ENCODE results near the gene SNX20. TPM values are rescaled to one million over a fixed set of nuclear protein-coding genes. Genes with fewer than 3 reads are reported as not detected.

The SNX20 gene
- total and polyA plus RNA-seq, 2 of the 13 experiments (the other 11 are each of a cell fraction or from before 2014, with no cell fraction given) = not detected

DNA sequence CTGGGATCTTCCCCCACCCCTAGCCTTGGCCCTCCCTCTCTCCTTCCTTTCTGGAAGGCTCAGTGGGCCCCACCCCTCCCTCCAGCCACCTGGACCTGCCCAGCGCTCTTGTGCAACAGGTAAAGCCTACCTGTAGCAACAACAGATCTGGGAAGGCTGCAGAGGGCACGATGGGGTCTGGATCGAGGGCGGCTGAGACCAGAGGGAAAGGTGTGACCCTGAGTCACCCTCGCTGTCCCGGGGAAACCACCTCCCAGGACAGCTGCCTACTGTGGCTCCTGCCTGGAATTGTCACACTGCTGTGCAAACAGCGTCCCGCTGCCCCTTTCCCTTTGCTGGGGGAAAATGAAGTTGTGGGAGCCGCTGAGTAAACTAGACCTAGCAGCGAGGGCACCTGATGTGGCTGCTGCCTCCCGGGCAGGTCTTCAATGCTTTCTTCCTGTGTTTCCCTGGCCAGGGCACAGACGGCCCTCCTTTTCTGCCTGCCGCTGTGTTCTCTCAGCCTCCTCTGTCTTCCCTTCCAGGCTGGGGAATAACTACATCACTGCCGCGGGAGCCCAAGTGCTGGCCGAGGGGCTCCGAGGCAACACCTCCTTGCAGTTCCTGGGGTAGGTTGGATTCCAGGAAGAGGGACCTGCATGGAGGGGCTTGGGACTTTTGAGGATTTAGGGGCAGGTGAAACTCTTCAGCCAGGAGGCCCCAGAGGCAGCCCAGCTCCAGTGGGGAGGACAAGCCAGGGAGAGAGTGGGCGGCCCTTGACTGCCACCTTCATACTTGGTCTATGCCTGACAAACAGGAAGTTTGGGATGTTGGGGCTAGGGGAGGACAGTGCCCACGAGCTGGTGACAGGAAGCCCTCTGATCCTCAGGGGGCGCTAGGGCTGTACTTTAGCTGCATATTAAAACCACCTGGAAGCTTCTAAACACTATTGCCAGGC, 38.6 kb upstream of the SNX20 start (continued):
- TF ChIP-seq, protein P1, sequence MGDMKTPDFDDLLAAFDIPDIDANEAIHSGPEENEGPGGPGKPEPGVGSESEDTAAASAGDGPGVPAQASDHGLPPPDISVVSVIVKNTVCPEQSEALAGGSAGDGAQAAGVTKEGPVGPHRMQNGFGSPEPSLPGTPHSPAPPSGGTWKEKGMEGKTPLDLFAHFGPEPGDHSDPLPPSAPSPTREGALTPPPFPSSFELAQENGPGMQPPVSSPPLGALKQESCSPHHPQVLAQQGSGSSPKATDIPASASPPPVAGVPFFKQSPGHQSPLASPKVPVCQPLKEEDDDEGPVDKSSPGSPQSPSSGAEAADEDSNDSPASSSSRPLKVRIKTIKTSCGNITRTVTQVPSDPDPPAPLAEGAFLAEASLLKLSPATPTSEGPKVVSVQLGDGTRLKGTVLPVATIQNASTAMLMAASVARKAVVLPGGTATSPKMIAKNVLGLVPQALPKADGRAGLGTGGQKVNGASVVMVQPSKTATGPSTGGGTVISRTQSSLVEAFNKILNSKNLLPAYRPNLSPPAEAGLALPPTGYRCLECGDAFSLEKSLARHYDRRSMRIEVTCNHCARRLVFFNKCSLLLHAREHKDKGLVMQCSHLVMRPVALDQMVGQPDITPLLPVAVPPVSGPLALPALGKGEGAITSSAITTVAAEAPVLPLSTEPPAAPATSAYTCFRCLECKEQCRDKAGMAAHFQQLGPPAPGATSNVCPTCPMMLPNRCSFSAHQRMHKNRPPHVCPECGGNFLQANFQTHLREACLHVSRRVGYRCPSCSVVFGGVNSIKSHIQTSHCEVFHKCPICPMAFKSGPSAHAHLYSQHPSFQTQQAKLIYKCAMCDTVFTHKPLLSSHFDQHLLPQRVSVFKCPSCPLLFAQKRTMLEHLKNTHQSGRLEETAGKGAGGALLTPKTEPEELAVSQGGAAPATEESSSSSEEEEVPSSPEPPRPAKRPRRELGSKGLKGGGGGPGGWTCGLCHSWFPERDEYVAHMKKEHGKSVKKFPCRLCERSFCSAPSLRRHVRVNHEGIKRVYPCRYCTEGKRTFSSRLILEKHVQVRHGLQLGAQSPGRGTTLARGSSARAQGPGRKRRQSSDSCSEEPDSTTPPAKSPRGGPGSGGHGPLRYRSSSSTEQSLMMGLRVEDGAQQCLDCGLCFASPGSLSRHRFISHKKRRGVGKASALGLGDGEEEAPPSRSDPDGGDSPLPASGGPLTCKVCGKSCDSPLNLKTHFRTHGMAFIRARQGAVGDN (CRISPR knock-in tag; IDR thresholded peaks at IDR 0.05) = peak; percentile 76
- TF ChIP-seq HMG20A (CRISPR knock-in tag; IDR thresholded peaks at IDR 0.05; ENCODE audit: borderline replicate concordance) (peak; percentile 26; the same call in 1 of the 2 replicates), POGZ (CRISPR knock-in tag; IDR thresholded peaks at IDR 0.05) (peak; percentile 68; the same call in 1 of the 2 replicates), ZNF331 (CRISPR knock-in tag; IDR thresholded peaks at IDR 0.05) (peak; percentile 31; the same call in 1 of the 2 replicates), ZNF121 (CRISPR knock-in tag; IDR thresholded peaks at IDR 0.05) (peak; percentile 35; the same call in 1 of the 2 replicates), HNRNPL (IDR thresholded peaks at IDR 0.05; ENCODE audit: low read depth, low read length) (peak; percentile 61; the same call in 1 of the 2 replicates), MYC (CRISPR knock-in tag; IDR thresholded peaks at IDR 0.05; ENCODE audit: borderline replicate concordance) (peak; percentile 45; the same call in 1 of the 2 replicates), ARHGAP35 (CRISPR knock-in tag; IDR thresholded peaks at IDR 0.05; ENCODE audit: borderline replicate concordance) (no peak), MEIS2 (CRISPR knock-in tag; IDR thresholded peaks at IDR 0.05) (no peak; the same call in 1 of the 2 replicates), ZNF30 (CRISPR knock-in tag; IDR thresholded peaks at IDR 0.05) (no peak)
- TF ChIP-seq, protein P2, sequence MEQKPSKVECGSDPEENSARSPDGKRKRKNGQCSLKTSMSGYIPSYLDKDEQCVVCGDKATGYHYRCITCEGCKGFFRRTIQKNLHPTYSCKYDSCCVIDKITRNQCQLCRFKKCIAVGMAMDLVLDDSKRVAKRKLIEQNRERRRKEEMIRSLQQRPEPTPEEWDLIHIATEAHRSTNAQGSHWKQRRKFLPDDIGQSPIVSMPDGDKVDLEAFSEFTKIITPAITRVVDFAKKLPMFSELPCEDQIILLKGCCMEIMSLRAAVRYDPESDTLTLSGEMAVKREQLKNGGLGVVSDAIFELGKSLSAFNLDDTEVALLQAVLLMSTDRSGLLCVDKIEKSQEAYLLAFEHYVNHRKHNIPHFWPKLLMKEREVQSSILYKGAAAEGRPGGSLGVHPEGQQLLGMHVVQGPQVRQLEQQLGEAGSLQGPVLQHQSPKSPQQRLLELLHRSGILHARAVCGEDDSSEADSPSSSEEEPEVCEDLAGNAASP (CRISPR knock-in tag; IDR thresholded peaks at IDR 0.05; ENCODE audit: borderline replicate concordance) = peak; percentile 80; the same call in 1 of the 2 replicates
- TF ChIP-seq, protein P3, sequence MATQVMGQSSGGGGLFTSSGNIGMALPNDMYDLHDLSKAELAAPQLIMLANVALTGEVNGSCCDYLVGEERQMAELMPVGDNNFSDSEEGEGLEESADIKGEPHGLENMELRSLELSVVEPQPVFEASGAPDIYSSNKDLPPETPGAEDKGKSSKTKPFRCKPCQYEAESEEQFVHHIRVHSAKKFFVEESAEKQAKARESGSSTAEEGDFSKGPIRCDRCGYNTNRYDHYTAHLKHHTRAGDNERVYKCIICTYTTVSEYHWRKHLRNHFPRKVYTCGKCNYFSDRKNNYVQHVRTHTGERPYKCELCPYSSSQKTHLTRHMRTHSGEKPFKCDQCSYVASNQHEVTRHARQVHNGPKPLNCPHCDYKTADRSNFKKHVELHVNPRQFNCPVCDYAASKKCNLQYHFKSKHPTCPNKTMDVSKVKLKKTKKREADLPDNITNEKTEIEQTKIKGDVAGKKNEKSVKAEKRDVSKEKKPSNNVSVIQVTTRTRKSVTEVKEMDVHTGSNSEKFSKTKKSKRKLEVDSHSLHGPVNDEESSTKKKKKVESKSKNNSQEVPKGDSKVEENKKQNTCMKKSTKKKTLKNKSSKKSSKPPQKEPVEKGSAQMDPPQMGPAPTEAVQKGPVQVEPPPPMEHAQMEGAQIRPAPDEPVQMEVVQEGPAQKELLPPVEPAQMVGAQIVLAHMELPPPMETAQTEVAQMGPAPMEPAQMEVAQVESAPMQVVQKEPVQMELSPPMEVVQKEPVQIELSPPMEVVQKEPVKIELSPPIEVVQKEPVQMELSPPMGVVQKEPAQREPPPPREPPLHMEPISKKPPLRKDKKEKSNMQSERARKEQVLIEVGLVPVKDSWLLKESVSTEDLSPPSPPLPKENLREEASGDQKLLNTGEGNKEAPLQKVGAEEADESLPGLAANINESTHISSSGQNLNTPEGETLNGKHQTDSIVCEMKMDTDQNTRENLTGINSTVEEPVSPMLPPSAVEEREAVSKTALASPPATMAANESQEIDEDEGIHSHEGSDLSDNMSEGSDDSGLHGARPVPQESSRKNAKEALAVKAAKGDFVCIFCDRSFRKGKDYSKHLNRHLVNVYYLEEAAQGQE (IDR thresholded peaks at IDR 0.05; ENCODE audit: borderline replicate concordance in 1 of 2, low read depth in 1 of 2, low read length in 2 of 2) = no peak
- TF ChIP-seq, protein P4, sequence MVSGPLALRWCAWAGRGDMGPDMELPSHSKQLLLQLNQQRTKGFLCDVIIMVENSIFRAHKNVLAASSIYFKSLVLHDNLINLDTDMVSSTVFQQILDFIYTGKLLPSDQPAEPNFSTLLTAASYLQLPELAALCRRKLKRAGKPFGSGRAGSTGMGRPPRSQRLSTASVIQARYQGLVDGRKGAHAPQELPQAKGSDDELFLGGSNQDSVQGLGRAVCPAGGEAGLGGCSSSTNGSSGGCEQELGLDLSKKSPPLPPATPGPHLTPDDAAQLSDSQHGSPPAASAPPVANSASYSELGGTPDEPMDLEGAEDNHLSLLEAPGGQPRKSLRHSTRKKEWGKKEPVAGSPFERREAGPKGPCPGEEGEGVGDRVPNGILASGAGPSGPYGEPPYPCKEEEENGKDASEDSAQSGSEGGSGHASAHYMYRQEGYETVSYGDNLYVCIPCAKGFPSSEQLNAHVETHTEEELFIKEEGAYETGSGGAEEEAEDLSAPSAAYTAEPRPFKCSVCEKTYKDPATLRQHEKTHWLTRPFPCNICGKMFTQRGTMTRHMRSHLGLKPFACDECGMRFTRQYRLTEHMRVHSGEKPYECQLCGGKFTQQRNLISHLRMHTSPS (CRISPR knock-in tag; IDR thresholded peaks at IDR 0.05; ENCODE audit: low read depth) = peak; percentile 69
- TF ChIP-seq, protein P5, sequence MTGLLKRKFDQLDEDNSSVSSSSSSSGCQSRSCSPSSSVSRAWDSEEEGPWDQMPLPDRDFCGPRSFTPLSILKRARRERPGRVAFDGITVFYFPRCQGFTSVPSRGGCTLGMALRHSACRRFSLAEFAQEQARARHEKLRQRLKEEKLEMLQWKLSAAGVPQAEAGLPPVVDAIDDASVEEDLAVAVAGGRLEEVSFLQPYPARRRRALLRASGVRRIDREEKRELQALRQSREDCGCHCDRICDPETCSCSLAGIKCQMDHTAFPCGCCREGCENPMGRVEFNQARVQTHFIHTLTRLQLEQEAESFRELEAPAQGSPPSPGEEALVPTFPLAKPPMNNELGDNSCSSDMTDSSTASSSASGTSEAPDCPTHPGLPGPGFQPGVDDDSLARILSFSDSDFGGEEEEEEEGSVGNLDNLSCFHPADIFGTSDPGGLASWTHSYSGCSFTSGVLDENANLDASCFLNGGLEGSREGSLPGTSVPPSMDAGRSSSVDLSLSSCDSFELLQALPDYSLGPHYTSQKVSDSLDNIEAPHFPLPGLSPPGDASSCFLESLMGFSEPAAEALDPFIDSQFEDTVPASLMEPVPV (CRISPR knock-in tag; IDR thresholded peaks at IDR 0.05) = 0 out of 2 replicates have a peak, but pooled peaks have one; percentile 29

Data from HepG2 (cell line).